HG03439 (cell line): ENCODE results near the gene BOC.
"Not testable (repeated sequence)": the region's sequence is repeated elsewhere in the genome, so short reads cannot be mapped to it uniquely, and the experiment has no call there.

Source experiments
- ATAC-seq: cut with Tn5 transposase; IDR thresholded peaks from one replicate; pipeline ENCODE4 v1.9.1; 2021; ENCODE audit warnings: mild to moderate bottlenecking, moderate library complexity; ENCODE audit not compliant: unreplicated experiment

The BOC gene, protein sequence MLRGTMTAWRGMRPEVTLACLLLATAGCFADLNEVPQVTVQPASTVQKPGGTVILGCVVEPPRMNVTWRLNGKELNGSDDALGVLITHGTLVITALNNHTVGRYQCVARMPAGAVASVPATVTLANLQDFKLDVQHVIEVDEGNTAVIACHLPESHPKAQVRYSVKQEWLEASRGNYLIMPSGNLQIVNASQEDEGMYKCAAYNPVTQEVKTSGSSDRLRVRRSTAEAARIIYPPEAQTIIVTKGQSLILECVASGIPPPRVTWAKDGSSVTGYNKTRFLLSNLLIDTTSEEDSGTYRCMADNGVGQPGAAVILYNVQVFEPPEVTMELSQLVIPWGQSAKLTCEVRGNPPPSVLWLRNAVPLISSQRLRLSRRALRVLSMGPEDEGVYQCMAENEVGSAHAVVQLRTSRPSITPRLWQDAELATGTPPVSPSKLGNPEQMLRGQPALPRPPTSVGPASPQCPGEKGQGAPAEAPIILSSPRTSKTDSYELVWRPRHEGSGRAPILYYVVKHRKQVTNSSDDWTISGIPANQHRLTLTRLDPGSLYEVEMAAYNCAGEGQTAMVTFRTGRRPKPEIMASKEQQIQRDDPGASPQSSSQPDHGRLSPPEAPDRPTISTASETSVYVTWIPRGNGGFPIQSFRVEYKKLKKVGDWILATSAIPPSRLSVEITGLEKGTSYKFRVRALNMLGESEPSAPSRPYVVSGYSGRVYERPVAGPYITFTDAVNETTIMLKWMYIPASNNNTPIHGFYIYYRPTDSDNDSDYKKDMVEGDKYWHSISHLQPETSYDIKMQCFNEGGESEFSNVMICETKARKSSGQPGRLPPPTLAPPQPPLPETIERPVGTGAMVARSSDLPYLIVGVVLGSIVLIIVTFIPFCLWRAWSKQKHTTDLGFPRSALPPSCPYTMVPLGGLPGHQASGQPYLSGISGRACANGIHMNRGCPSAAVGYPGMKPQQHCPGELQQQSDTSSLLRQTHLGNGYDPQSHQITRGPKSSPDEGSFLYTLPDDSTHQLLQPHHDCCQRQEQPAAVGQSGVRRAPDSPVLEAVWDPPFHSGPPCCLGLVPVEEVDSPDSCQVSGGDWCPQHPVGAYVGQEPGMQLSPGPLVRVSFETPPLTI

DNA sequence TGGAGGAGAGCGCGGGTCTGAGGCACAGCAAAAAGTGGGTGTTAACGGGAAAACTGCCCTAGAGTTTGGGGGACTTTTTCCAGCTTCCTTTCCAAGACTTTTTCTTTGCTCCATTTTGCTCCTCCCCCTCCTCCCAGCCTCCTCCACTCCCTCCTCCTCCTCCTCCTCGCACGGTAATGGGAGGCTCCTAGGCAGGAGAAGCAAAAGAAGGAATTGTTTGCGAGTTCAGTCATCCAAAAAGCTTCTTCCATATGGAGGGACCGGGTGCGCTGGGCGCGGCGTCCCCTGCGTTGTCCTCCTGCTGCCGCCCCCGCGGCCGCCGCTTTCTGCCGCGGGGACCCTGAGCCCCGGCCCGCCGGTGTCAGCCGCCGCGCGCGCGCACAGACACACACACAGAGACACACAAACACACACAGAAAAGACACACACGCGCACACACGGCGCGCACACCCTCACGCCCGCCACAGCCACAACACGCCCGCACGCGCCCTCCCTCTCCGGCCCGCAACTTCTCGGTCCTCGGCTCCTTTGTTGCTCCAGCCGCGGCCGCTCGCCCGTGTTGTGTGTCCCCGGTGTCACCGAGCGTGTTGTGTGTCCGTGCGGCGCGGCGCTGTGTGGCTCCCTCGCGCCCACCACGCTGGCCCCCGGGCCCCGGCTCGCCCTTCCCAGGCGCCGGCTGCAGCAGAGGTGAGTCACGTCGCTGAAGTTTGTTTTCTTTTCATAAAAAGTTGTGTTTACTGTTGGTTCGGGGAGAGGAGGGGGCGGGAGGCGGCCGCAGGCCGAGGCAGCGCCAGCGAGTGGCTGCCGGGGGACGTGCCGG is at the start of gene BOC:
TSS of gene BOC (plus strand) at position 228 of the 820 bp plus-strand sequence. CDS start 38,246 bp downstream, outside the sequence.
- no peak for ATAC-seq

DNA sequence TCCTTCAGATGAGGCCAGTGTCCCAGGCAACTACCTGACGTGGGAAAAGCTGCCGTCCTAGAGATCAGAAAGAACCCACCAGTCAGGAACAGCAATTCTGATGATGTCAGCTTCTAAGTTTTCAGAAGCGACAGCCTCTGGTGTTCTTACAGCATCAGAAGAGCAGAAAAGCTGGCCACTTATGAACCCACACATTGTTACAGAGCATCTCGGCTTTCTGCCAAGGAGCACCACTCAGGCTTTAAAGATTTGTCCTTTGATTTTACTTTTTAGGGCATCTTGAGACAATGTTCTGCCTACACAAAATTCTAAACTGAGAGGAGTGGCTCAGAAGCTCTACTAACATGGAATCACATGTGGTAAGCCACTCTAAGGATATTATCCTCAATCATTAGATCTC is 49.7 kb upstream of the BOC start:
- no peak for ATAC-seq

DNA sequence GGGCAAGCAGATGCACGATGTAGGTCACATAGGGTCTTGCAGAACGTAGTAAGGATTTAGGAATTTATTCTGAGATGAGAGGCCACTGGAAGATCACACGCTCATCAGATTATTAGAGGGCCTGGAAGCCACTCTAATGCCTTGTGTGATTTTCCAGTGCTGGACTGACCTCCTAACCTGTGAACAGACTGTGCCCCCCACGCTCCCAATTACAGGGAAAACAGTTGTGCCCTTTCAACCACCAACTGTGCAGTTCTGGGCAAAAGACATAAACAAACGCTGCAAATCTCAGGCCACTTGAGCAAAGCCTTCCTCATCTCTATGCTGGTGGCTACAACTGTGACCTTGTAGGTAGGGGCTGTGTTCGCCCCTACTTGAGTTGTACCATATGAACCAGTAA is 48.2 kb upstream of the BOC start:
- ATAC-seq, result no peak

DNA sequence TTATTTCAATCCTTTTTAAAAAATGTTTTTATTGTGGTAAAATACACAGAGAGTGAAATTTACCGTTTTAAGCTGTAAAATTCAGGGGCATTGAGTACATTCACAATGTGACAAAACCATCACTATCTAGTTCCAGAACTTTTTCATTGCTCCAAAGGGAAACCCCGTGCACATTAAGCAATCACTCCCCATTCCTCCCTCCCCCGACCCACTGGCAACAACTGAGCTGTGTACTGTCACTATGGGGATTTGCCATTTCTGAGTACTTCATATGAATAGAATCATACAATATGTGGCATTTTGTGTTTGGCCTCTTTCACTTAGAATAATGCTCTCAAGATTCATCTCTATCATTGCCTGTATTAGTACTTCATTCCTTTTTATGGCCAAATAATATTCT is 45.5 kb upstream of the BOC start:
- ATAC-seq, result no peak

DNA sequence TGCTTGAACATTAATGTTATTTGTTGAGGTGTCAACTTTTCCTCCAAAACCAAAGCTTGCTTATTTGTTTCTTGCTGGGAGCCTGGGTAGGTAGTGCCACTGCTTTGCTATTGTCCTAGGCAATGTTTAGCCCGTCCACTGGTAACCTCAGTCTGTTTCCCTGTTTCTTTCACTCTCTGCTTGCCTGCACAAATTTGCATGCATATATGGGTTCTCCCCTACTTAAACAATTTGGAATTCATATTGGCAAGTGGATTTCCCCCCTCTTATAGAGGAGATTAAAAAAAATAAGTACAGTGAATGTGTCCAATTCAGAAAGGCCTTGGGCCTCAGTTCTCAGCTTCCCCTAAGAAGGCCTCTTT is 45.0 kb upstream of the BOC start:
- no peak for ATAC-seq

DNA sequence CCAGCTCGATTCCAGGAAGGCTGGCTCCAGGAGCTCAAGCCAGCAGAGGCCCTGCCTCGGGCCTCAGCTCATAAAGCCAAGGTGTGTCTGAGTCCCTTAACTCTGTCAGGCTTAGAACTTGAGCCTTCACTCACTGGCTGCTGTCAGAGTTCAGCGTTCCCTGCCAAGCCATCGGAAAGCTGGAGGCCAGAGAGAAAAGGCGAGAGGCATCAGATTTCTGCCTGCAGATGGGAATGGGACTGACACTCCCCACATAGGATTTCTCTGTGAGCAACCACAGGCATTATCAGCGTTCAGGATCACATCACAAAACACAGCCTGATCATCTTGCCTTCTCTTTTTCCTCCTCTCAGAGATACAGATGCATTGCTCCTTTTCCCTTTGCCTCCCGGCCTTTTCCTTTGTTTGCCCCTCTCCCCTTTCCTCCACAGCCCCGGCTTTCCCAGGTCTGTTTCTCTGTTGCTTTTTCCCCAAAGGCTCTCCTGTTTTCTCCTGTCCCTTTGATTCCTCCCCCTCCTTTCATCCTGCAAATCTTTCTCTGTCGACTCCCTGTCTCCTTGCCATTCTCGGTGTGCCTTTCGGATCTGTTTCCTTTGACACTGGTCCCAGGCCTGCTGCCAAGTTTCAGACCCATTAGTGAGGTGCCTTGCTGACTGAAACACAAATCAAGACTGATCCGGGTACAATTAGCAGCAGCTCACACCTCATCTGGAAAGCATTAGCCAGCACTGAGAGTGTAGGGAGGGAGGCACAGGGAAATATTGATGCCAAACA is 44.5 kb upstream of the BOC start:
- no peak for ATAC-seq

DNA sequence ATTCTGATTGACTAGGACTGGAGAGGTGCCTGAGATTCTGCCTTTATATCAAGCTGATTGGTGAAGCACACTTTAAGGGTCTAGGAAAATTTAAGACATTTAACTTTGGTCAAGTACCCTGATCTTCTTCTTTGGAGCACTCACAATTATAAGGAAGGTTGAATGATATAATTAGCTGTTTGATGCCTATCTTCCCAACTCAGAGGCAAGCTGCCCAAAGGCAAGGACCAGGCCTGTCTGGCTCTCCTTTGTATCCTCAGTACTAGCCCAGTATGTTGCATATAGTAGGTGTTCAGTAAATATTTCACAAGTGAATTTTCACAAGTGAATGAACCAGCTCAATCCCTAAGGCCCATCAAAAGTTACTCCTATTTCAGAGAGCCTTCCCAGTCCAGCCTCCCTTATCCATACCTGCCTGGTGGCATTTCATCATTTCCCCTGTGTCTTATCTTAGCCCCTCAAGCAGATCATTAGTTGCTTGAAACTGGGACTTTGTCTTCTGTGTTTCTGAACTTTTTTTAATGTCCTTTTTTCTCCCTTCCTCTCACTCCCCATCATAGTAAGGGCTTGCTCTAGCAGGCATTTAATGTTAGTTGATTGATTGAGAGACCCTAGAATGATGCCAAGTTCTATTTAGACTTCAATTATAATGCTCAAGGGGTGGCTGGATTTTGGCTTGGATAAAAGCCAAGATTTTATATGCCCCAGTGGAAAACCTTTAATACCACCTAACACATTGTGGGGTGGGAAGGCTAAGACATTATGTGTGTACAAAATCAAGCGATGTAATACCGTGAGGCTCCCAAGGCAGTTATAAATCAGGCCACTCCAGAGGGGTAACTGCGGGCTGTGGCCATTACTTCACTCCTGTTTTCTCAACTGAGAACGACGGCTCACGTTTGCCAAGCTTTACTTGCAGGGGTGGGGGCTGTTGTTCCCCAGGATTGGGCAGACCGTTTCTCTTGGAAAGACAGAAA is 43.2 kb upstream of the BOC start:
- ATAC-seq, result no peak

DNA sequence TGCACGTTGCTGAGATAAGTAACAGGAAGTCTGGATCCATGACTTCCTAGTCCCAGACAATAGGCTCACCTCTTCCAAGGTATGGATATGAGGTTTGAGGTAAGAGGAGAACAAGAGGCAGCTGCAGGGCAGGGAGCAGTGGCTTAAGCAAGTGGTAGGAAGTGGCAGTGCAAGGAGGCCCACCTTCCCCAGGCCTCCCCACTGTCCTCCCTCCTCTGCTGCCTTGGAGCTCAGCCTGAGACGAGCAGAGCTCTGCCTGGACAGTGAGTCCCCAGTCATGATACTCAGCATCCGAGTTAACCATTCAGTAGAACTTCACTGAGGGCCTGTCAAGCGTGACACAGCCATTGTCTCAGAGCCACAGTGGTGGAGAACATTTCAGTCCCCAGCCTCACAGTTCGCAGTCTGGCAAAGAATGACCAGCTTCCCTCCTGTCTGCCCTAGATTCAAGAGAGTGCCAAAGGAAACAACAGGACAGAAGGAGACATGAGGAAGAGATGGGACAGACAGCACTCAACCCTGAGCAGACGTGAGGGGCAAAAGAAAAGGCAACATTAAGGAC is 41.4 kb upstream of the BOC start:
- no peak for ATAC-seq

DNA sequence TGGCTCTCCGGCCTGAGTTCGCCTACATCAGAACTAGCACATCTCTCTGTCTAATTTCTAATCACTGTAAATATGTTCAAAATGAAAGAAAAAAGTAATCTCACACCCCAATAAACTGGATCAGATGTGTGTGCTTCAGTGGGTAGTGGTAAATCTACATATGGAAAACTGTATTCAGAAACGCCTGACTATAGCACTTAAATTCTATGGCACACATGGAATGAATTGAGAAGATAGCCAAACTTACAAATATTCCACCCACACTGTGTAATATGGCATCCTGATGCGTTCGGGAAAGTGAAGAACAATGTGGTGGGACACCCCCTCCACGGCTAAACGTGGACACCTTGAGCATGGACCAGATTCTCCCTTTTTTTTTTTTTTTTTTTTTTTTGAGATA is 40.6 kb upstream of the BOC start:
- ATAC-seq, result no peak

DNA sequence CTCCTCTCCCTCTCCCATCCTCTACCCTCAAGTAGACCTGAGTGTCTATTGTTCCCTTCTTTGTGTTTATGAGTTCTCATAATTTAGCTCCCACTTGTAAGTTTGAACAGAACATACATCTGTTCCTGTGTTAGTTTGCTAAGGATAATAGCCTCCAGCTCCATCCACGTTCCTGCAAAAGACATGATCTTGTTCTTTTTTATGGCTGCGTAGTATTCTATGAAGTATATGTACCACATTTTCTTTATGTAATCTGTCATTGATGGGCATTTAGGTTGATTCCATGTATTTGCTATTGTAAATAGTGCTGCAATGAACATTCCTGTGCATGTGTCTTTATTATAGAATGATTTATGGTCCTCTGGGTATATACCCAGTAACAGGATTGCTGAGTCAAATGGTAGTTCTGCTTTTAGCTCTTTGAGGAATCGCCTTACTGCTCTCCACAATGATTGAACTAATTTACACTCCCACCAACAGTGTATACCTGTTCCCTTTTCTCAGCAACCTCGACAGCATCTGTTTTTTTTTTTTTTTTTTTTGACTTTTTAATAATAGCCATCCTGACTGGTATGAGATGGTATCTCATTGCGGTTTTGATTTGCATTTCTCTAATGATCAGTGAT is 39.6 kb upstream of the BOC start:
- ATAC-seq, result not testable (repeated sequence)

DNA sequence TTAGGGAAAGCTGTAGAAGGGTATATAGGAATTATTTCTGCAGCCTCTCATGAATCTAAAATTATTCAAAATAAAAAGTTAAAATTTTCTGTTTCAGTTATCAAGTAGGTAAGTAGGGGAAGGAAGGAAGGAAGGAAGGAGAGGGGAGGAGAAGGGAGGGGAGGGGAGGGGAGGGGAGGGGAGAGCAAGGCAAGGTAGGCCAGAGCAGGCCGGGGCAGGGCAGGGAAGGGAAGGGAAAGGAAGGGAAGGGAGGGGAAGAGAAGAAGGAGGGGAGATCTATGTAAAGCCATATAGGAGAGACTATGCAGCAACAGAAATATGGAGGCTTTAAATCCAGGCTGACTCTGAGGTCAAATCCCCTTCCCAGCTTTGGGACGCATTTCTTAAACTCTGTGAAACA is 38.3 kb upstream of the BOC start:
- no peak for ATAC-seq

DNA sequence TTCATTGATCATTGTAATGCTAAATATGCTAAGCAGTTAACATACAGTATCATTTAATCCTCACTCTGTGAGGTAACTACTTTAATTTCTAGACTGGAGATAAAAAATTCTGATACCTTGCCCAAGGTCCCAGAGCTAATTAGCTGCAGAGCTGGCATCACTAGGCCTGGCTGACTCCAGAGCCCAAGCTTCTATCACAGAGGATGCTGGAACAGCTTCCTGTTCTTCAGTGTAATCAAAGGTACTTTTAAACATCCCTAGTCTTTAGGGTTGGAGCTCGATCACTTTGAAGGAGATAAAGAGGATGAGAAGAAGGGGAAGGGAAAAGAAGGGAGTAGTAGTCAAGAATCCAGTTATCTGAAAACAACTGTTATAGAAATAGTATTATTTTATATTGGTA is 37.1 kb upstream of the BOC start:
- no peak for ATAC-seq

DNA sequence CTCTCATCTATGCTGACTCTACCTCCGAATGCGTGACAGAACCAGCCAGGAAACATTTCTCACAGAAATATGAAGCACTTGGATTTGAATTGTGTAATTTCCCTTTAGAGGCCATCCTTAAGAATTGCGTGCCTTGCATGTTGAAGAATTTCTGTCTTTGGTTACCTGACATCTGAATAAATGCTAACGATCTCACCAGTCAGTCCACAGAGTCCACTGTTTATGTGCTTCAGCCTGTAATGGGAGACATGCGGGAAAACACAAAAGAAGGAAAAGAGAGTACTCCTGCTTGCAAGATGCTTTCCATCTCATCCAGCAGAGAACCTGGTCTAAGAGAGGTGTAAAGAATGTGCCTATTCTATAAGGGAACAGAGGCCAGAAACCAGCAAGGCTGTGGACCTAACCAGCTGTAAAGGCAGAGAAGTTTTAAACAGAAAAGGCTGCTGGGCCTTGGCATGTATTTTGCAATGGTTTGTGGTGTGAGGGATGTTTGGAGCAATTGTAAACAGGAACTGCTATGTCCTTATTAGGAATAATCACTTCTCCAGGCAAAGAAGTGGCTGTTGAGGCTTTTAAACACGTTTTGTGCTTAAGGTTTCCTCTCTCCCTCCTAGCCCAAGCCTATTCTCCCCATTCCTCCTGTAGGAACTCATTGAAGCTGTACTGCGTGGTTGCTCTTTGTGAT is 36.4 kb upstream of the BOC start:
- ATAC-seq, result no peak

DNA sequence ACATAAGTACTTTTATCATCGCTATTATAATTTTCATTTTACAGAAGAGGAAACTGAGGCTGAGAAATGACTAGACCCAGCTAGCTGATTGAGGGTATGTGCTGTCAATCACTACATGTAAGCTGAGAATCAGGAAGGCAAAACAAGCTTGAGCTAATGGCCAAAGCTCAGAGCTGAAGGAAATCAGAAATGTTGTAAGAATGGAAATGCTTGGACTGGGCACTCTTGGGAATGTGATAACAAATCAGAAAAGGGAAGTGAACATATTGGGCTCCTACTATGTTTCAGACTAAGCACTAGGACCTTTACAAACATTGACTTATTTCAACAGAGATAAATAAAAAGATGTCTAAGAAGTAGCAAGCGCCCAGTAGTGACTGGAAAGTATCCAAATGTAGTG is 33.8 kb upstream of the BOC start:
- no peak for ATAC-seq

DNA sequence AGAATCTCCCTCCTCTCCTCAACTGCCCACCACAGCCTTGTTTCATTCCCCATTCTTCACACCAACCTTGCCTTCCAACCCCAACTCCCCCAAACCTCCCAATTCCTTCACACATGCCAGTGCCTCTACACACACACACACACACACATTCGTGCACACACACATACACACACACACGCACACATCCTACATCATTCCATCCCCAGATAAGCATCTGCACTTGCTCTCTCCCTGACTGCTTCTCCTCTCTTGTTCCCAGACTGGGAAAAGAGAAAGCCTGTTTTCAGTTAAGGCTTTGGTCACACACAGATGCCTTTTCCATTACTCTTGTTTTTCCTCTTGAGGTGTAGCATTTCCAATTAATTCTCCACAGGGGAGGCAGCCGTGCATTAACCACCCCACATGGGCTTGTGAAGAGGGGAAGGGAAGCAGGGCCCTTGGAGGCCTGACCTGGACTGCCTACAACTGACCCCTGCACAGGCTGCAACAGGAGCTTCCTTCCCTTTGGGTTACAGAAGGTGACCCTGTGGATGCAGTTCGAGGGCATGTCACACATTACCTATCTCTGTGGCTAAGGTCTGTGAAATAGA is 32.0 kb upstream of the BOC start:
- no peak for ATAC-seq

DNA sequence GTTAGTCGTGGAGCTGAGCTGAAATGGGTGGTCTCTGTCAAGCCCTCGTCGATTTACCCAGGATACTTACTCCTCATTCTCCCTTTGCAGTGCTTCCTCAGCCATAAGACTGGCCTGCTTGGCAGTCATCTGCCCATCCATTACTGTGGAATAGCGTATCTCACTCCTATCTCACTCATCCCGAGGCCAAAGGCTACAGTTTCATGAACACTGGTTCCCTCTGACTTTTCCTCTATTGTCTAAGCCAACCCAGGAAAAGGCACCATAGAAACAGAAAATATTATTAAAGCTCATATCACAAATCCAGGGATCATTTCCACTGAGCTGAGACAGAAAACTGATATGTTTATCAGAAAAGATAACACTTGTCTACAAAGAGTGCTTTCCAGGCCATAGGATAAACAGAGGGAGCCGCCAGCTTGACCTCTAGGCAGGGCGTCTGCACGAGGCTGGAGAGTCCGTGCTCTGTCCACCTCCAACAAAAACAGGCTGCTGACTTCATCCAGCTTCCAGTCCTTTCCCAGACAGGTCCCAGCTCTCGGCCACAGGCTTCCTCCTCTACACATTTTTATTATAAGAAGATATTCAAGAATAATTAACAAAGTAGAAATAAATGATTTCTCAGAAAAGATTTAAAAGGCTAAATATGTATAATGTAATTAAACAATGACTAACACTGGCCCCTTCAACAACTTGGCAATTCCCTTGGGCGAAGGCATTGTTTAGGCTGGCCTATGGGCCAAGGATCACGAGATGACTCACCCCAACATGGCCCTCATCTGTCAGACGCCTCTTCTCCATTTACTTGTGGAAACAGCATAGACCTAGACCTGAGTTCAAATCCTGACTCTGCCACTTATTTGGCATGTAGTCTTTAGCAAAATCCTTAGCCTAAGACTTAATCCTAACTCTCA is 27.4 kb upstream of the BOC start:
- no peak for ATAC-seq
